Lower leg skin (tissue), 4 donors: ENCODE measurements around the gene SLC35A3. TPM values are rescaled to one million over a fixed set of nuclear protein-coding genes. Genes with fewer than 3 reads are reported as not detected.

ENCODE experiments used
- DNase-seq, 2 donors: peaks; one replicate each; pipeline ENCODE4 v3.0.0-alpha.2; 2019; ENCODE audit warnings: low spot score in 2 of 2
- H3K4me3 ChIP-seq: fragments of 200-600 bp; sonication (generic); 2 replicates; pipeline ENCODE4 v1.5.1; 2017; ENCODE audit warnings: mild to moderate bottlenecking, low read depth; ENCODE audit not compliant: poor library complexity, severe bottlenecking
- POLR2A ChIP-seq, 2 donors: fragments of 450-650 bp; IDR thresholded peaks; one replicate each; pipeline ENCODE4 v1.6.1; 2016 to 2017; ENCODE audit warnings: antibody characterized with exemption in 2 of 2, mild to moderate bottlenecking in 1 of 2, moderate library complexity in 1 of 2
- WGBS, 2 donors: methylation state at CpG; one replicate each; pipeline ENCODE4 v1.1.5; 2018; 5-methylcytosine and 5-hydroxymethylcytosine counted together
- intact Hi-C: fragments of 100-400 bp; cut with DNase I; formaldehyde crosslinking; loops from one replicate; pipeline ENCODE4 v1.15.0; 2023; ENCODE audit warnings: low total_unique reads
- total RNA-seq, 4 donors: library from RNA; depleted of rRNA; stranded (reverse); fragments of >200 nt; gene quantifications; one replicate each; pipeline ENCODE4 v1.1.0, GENCODE V29; 2016
- TF ChIP-seq, protein P1 (sequence below), 3 donors: fragments of 450-650 bp; IDR thresholded peaks; one replicate each; pipeline ENCODE4 v1.5.1; 2016; ENCODE audit warnings: antibody characterized with exemption in 3 of 3, mild to moderate bottlenecking in 3 of 3, moderate library complexity in 2 of 3

Gene SLC35A3
- total RNA-seq, 4 donors from 2014 or later, result 19.6 to 23.9 (median 22.4) TPM

DNA sequence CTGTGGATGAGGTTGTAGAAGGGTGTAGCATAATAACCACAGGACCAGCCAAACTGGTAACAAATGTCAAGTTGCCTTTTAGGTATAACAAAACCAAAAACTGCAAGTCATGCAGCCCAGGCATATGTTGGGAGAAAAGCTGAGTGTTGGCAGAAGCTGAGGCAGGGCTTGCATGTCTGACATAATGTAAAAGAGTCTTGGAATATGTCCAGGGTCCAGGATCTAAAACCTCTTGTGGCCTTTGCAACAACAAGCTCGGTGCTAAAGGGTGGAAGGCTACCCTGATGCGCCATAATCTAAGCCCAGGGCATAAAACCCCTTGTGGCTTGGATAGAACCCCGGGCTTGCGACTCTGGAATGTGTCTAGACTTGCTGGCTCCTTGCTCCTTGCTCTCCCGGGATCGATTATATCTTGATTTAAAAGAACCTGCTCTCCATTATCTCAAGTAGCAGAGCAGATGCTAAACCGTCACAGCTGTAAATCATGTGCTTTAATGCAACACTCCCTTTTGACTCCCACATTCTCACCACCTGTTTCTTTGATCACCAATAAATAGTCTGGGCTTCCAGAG lies 26.5 kb upstream of the SLC35A3 start:
- intact Hi-C loops, result no loop called here
- WGBS, 2 donors, result 8 to 27% methylated on average over 7 of the region's 7 CpGs
- H3K4me3 ChIP-seq, result no peak overlapping the region
- TF ChIP-seq, protein P1, sequence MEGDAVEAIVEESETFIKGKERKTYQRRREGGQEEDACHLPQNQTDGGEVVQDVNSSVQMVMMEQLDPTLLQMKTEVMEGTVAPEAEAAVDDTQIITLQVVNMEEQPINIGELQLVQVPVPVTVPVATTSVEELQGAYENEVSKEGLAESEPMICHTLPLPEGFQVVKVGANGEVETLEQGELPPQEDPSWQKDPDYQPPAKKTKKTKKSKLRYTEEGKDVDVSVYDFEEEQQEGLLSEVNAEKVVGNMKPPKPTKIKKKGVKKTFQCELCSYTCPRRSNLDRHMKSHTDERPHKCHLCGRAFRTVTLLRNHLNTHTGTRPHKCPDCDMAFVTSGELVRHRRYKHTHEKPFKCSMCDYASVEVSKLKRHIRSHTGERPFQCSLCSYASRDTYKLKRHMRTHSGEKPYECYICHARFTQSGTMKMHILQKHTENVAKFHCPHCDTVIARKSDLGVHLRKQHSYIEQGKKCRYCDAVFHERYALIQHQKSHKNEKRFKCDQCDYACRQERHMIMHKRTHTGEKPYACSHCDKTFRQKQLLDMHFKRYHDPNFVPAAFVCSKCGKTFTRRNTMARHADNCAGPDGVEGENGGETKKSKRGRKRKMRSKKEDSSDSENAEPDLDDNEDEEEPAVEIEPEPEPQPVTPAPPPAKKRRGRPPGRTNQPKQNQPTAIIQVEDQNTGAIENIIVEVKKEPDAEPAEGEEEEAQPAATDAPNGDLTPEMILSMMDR (IDR thresholded peaks at IDR 0.05), result no peak
- TF ChIP-seq POLR2A (IDR thresholded peaks at IDR 0.05), result no peak
- no peak for DNase-seq

GRCh38 chr1:99944192-99944591 lies 25.6 kb upstream of the SLC35A3 start:
- WGBS, 2 donors, result 89 to 93% methylated on average over 1 of the region's 1 CpG
- intact Hi-C loops, result no loop called here
- TF ChIP-seq, protein P1 (IDR thresholded peaks at IDR 0.05), result no peak
- TF ChIP-seq POLR2A (IDR thresholded peaks at IDR 0.05), result no peak
- no peak overlapping the region for H3K4me3 ChIP-seq
- no peak for DNase-seq

DNA sequence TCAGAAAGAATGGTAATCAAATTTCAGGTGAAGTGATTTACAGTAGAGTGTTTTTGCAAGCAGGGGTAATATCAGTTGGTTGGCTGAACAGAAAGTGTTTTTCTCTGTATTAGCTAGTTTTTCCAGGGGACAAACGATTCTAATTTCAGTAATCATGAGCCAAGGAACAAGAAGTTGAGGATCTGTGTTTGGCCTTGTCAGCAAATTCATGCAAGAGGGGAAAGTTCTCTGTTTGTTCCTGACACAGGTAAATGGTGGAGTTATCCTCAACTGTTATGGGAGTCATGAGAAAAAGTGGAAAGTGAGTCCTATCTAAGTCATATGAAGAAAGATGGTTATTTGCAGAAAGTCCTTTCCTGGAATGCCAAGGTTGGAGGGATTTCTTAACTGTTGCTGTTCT lies 24.6 kb upstream of the SLC35A3 start:
- TF ChIP-seq, protein P1 (IDR thresholded peaks at IDR 0.05), result no peak
- no peak for TF ChIP-seq POLR2A (IDR thresholded peaks at IDR 0.05)

GRCh38 chr1:99950486-99950885 lies 19.3 kb upstream of the SLC35A3 start:
- 87 to 88% methylated on average over 3 of the region's 3 CpGs for WGBS, 2 donors
- TF ChIP-seq, protein P1 (IDR thresholded peaks at IDR 0.05), result no peak
- TF ChIP-seq POLR2A (IDR thresholded peaks at IDR 0.05), result no peak
- intact Hi-C loops, result no loop called here
- DNase-seq, result no peak
- H3K4me3 ChIP-seq, result no peak overlapping the region

More for the DNA sequence above, 24.6 kb upstream of the SLC35A3 start:
- WGBS, 2 donors, result 65 to 67% methylated on average over 1 of the region's 1 CpG
- intact Hi-C loops, result no loop called here
- H3K4me3 ChIP-seq, result no peak overlapping the region
- no peak for DNase-seq

- no peak overlapping the region for H3K4me3 ChIP-seq
- no peak for DNase-seq
- intact Hi-C loops, result no loop called here
- 57 to 61% methylated on average over 1 of the region's 1 CpG for WGBS, 2 donors
- TF ChIP-seq POLR2A (IDR thresholded peaks at IDR 0.05), result no peak
- TF ChIP-seq, protein P1 (IDR thresholded peaks at IDR 0.05), result no peak
Measured at GRCh38 chr1:99952522-99952921, 17.3 kb upstream of the SLC35A3 start.

DNA sequence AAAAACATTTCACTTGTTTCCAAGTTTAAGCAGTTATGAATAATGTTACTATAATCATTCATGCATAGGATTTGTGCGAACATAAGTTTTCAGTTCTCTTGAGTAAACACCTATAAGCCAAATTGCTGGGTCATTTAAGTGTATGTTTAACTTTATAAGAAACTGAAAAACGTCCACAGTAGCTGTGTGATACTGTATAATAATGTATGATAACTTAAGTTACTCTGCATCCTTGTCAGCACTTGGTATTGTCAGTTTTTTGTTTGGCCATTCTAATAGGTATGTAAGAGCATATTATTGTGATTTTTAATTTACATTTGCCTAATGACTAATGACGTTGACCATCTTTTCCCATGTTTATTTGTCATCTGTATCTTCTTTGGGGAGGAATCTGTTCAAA lies 14.4 kb upstream of the SLC35A3 start:
- intact Hi-C loops, result no loop called here
- WGBS, 2 donors, result 89 to 92% methylated on average over 3 of the region's 3 CpGs

More for the DNA sequence above, 14.4 kb upstream of the SLC35A3 start:
- DNase-seq, result no peak
- TF ChIP-seq POLR2A (IDR thresholded peaks at IDR 0.05), result no peak
- TF ChIP-seq, protein P1 (IDR thresholded peaks at IDR 0.05), result no peak
- no peak overlapping the region for H3K4me3 ChIP-seq
